Vagina (tissue), 2 donors: Measurements from ENCODE around the gene HTD2.
A peak's percentile ranks its signal among the peaks of the same experiment; 100 is the strongest.

ENCODE experiments used
- CTCF ChIP-seq, 3 experiments: fragments of 450-650 bp in 2 of 3; fragments of 200-600 bp in 1 of 3; sonication (generic) in 1 of 3; IDR thresholded peaks; one replicate each; pipeline ENCODE4 v1.5.1; 2017 to 2019; ENCODE audit warnings: antibody characterized with exemption in 3 of 3, mild to moderate bottlenecking in 2 of 3, moderate library complexity in 2 of 3
- POLR2A ChIP-seq, 2 donors: fragments of 450-650 bp; IDR thresholded peaks; one replicate each; pipeline ENCODE4 v1.6.1; 2017; ENCODE audit warnings: antibody characterized with exemption in 2 of 2, mild to moderate bottlenecking in 2 of 2, moderate library complexity in 2 of 2
- POLR2AphosphoS5 ChIP-seq, 2 donors: sonication (generic); formaldehyde crosslinking; IDR thresholded peaks; one replicate each; pipeline ENCODE4 v1.9.0; 2017; ENCODE audit warnings: antibody characterized with exemption in 2 of 2, mild to moderate bottlenecking in 2 of 2, low read depth in 1 of 2; ENCODE audit not compliant: insufficient read depth in 1 of 2

- TF ChIP-seq CTCF (IDR thresholded peaks at IDR 0.05) = no peak
- TF ChIP-seq POLR2A (IDR thresholded peaks at IDR 0.05) = no peak
- peak in 1 of 2 donors; percentile 18 for TF ChIP-seq POLR2AphosphoS5 (IDR thresholded peaks at IDR 0.05; ENCODE audit: insufficient read depth in 1 of 2, low read depth in 1 of 2)
These were observed 27.1 kb downstream of the HTD2 start for GRCh38 chr3:58333206-58334012.
